Neuron (in vitro differentiated cells): ENCODE results near the gene SDF4.
"Not testable (repeated sequence)": the region's sequence is repeated elsewhere in the genome, so short reads cannot be mapped to it uniquely, and the experiment has no call there.

ENCODE experiments used
- H2AFZ ChIP-seq: one replicate; pipeline ENCODE4 v1.6.1; 2013; ENCODE audit warnings: low read depth, mild to moderate bottlenecking, inconsistent platforms, low read length, moderate library complexity
- H3K27me3 ChIP-seq: one replicate; pipeline ENCODE4 v1.6.1; 2013; ENCODE audit warnings: low read length; ENCODE audit not compliant: insufficient read depth
- H3K36me3 ChIP-seq: one replicate; pipeline ENCODE4 v1.6.1; 2013; ENCODE audit warnings: low read length; ENCODE audit not compliant: insufficient read depth
- H3K4me1 ChIP-seq: one replicate; pipeline ENCODE4 v1.6.1; 2013; ENCODE audit warnings: low read length; ENCODE audit not compliant: insufficient read depth
- H3K4me3 ChIP-seq: 2 replicates; pipeline ENCODE4 v1.5.1; 2013; ENCODE audit warnings: mild to moderate bottlenecking, low read length, moderate library complexity
- H3K9me3 ChIP-seq: one replicate; pipeline ENCODE4 v1.6.1; 2013; ENCODE audit warnings: low read length

Gene SDF4

GRCh38 chr1:1197551-1198422 is 34.0 kb downstream of the SDF4 start:
- Histone ChIP-seq H3K4me3 (no peak overlapping the region), H3K27me3 (peaks cover 14% of the 10 kb centered on the region), H2AFZ (no peak overlapping the region), H3K4me1 (peaks cover 4% of the 10 kb centered on the region), H3K36me3 (no peaks in the 10 kb centered on the region), H3K9me3 (no peaks in the 10 kb centered on the region)

- Histone ChIP-seq H3K4me3 (no peak overlapping the region), H3K9me3 (no peaks in the 10 kb centered on the region), H3K27me3 (peaks cover 14% of the 10 kb centered on the region), H3K4me1 (peaks cover 4% of the 10 kb centered on the region), H2AFZ (no peak overlapping the region), H3K36me3 (no peaks in the 10 kb centered on the region)
Observed at GRCh38 chr1:1197188-1197500, 34.7 kb downstream of the SDF4 start.

- Histone ChIP-seq H2AFZ (no peak overlapping the region), H3K36me3 (no peaks in the 10 kb centered on the region), H3K27me3 (peaks cover 14% of the 10 kb centered on the region), H3K4me1 (peaks cover 4% of the 10 kb centered on the region), H3K4me3 (no peak overlapping the region), H3K9me3 (no peaks in the 10 kb centered on the region)
Observed at GRCh38 chr1:1196431-1197187, 35.2 kb downstream of the SDF4 start.

GRCh38 chr1:1195726-1196125 is 36.1 kb downstream of the SDF4 start:
- H3K4me3 ChIP-seq, H3K9me3 ChIP-seq, H3K4me1 ChIP-seq, H3K36me3 ChIP-seq, H2AFZ ChIP-seq: not testable (repeated sequence)
- peaks cover 14% of the 10 kb centered on the region for H3K27me3 ChIP-seq

GRCh38 chr1:1194723-1195122 is 37.1 kb downstream of the SDF4 start:
- peaks cover 6% of the 10 kb centered on the region for H3K27me3 ChIP-seq
- H3K36me3 ChIP-seq: no peaks in the 10 kb centered on the region
- no peaks in the 10 kb centered on the region for H3K9me3 ChIP-seq

GRCh38 chr1:1191734-1192133 is 40.1 kb downstream of the SDF4 start:
- no peaks in the 10 kb centered on the region for H3K9me3 ChIP-seq
- H3K4me1 ChIP-seq: no peaks in the 10 kb centered on the region
- no peaks in the 10 kb centered on the region for H3K27me3 ChIP-seq
- H2AFZ ChIP-seq: no peak overlapping the region
- no peaks in the 10 kb centered on the region for H3K36me3 ChIP-seq
- no peak overlapping the region for H3K4me3 ChIP-seq

More at GRCh38 chr1:1194723-1195122, 37.1 kb downstream of the SDF4 start:
- Histone ChIP-seq H2AFZ (no peak overlapping the region), H3K4me1 (no peaks in the 10 kb centered on the region), H3K4me3 (no peak overlapping the region)

GRCh38 chr1:1189111-1189510 is 42.7 kb downstream of the SDF4 start:
- H3K9me3 ChIP-seq: no peaks in the 10 kb centered on the region
- H3K4me1 ChIP-seq: no peaks in the 10 kb centered on the region
- H3K27me3 ChIP-seq: no peaks in the 10 kb centered on the region

GRCh38 chr1:1187938-1188337 is 43.9 kb downstream of the SDF4 start:
- Histone ChIP-seq H3K4me3 (no peak overlapping the region), H2AFZ (no peak overlapping the region), H3K4me1 (no peaks in the 10 kb centered on the region), H3K27me3 (peaks cover 5% of the 10 kb centered on the region), H3K9me3 (no peaks in the 10 kb centered on the region), H3K36me3 (no peaks in the 10 kb centered on the region)

More at GRCh38 chr1:1189111-1189510, 42.7 kb downstream of the SDF4 start:
- H3K4me3 ChIP-seq: no peak overlapping the region
- no peak overlapping the region for H2AFZ ChIP-seq
- no peaks in the 10 kb centered on the region for H3K36me3 ChIP-seq

GRCh38 chr1:1185101-1185765 is 46.6 kb downstream of the SDF4 start:
- no peaks in the 10 kb centered on the region for H3K9me3 ChIP-seq
- H2AFZ ChIP-seq: no peak overlapping the region
- H3K36me3 ChIP-seq: no peaks in the 10 kb centered on the region
- H3K27me3 ChIP-seq: peaks cover 5% of the 10 kb centered on the region
- H3K4me3 ChIP-seq: no peak overlapping the region
- no peaks in the 10 kb centered on the region for H3K4me1 ChIP-seq

GRCh38 chr1:1183833-1184775 is 47.7 kb downstream of the SDF4 start:
- Histone ChIP-seq H2AFZ (no peak overlapping the region), H3K27me3 (peaks cover 5% of the 10 kb centered on the region), H3K4me3 (no peak overlapping the region), H3K36me3 (no peaks in the 10 kb centered on the region), H3K4me1 (no peaks in the 10 kb centered on the region), H3K9me3 (no peaks in the 10 kb centered on the region)

- H3K4me1 ChIP-seq: no peaks in the 10 kb centered on the region
- no peaks in the 10 kb centered on the region for H3K36me3 ChIP-seq
- no peak overlapping the region for H3K4me3 ChIP-seq
- H2AFZ ChIP-seq: no peak overlapping the region
- H3K9me3 ChIP-seq: no peaks in the 10 kb centered on the region
- peaks cover 5% of the 10 kb centered on the region for H3K27me3 ChIP-seq
Observed at GRCh38 chr1:1183221-1183747, 48.5 kb downstream of the SDF4 start.

GRCh38 chr1:1182491-1183220 is 49.1 kb downstream of the SDF4 start:
- H3K4me3 ChIP-seq: no peak overlapping the region
- H2AFZ ChIP-seq: no peak overlapping the region
- H3K36me3 ChIP-seq: no peaks in the 10 kb centered on the region
- H3K9me3 ChIP-seq: no peaks in the 10 kb centered on the region
- H3K4me1 ChIP-seq: no peaks in the 10 kb centered on the region
- peaks cover 9% of the 10 kb centered on the region for H3K27me3 ChIP-seq
